ENCODE results near the gene NHS. TPM values are rescaled to one million over a fixed set of nuclear protein-coding genes. Genes with fewer than 3 reads are reported as not detected.

The NHS gene

GRCh38 chrX:17774053-17774452 is 399.1 kb downstream of the NHS start:
- no peaks in the 10 kb centered on the region for H3K79me1 ChIP-seq (replicated peaks; ENCODE audit: low read length, poor library complexity, severe bottlenecking)
- H2BK120ac ChIP-seq (ENCODE audit: low read depth, low read length): no peak overlapping the region
- WGBS: 78% methylated on average over 1 of the region's 1 CpG
- H3K27me3 ChIP-seq (ENCODE audit: control insufficient read depth in 1 of 2, insufficient read depth in 1 of 2, low read length in 2 of 2): peaks cover 23 to 63% of the 10 kb centered on the region in 2 experiments
- H3K4ac ChIP-seq (ENCODE audit: low read depth in 1 of 2, low read length in 2 of 2): no peak overlapping the region
- no peak overlapping the region for H3K18ac ChIP-seq (ENCODE audit: low read depth in 1 of 2, low read length in 2 of 2)
- no peak overlapping the region for H2BK12ac ChIP-seq (ENCODE audit: low read length in 2 of 2)
- no peak overlapping the region for H2BK15ac ChIP-seq (ENCODE audit: low read depth, poor library complexity, severe bottlenecking)
- H3K9ac ChIP-seq (ENCODE audit: low read length): no peak overlapping the region
- H4K8ac ChIP-seq (ENCODE audit: low read length): no peak overlapping the region
- H3K4me1 ChIP-seq (ENCODE audit: control insufficient read depth, insufficient read depth, low read depth, low read length): no peaks in the 10 kb centered on the region
- H3K4me3 ChIP-seq (ENCODE audit: insufficient read depth in 1 of 2, low read depth in 1 of 2, low read length in 2 of 2): no peak overlapping the region
- no peak overlapping the region for H3K27ac ChIP-seq (ENCODE audit: low read length, poor library complexity, severe bottlenecking)
- no peak overlapping the region for H2AFZ ChIP-seq (ENCODE audit: low read depth, low read length)
- no peak overlapping the region for H2BK5ac ChIP-seq (ENCODE audit: low read depth, low read length, poor library complexity, severe bottlenecking)
- no peak overlapping the region for H3K23ac ChIP-seq (ENCODE audit: low read length in 2 of 2)
- H3K36me3 ChIP-seq (ENCODE audit: control insufficient read depth in 1 of 2, insufficient read depth in 2 of 2, low read depth in 1 of 2, low read length in 2 of 2): no peaks in the 10 kb centered on the region
- H3K9me3 ChIP-seq (ENCODE audit: control insufficient read depth, low read length): peaks cover 3% of the 10 kb centered on the region
- no peak overlapping the region for H2AK5ac ChIP-seq (ENCODE audit: low read length, severe bottlenecking)
- no peak for DNase-seq
- no peak overlapping the region for H3K4me2 ChIP-seq (ENCODE audit: low read length, poor library complexity, severe bottlenecking)
- H3K14ac ChIP-seq (ENCODE audit: low read length in 2 of 2): no peak overlapping the region
- H4K91ac ChIP-seq (ENCODE audit: low read length): no peak overlapping the region

GRCh38 chrX:17778997-17779396 is 404.0 kb downstream of the NHS start:
- Histone ChIP-seq H3K4me1 (ENCODE audit: control insufficient read depth, insufficient read depth, low read depth, low read length) (no peaks in the 10 kb centered on the region), H3K36me3 (ENCODE audit: control insufficient read depth in 1 of 2, insufficient read depth in 2 of 2, low read depth in 1 of 2, low read length in 2 of 2) (no peaks in the 10 kb centered on the region), H3K14ac (ENCODE audit: low read length in 2 of 2) (no peak overlapping the region), H3K4ac (ENCODE audit: low read depth in 1 of 2, low read length in 2 of 2) (no peak overlapping the region), H3K23ac (ENCODE audit: low read length in 2 of 2) (no peak overlapping the region), H2BK5ac (ENCODE audit: low read depth, low read length, poor library complexity, severe bottlenecking) (no peak overlapping the region), H3K27me3 (ENCODE audit: control insufficient read depth in 1 of 2, insufficient read depth in 1 of 2, low read length in 2 of 2) (peaks cover 0 to 24% of the 10 kb centered on the region in 2 experiments), H2BK12ac (ENCODE audit: low read length in 2 of 2) (no peak overlapping the region), H3K27ac (ENCODE audit: low read length, poor library complexity, severe bottlenecking) (no peak overlapping the region), H3K4me3 (ENCODE audit: insufficient read depth in 1 of 2, low read depth in 1 of 2, low read length in 2 of 2) (no peak overlapping the region), H3K79me1 (replicated peaks; ENCODE audit: low read length, poor library complexity, severe bottlenecking) (no peaks in the 10 kb centered on the region), H3K4me2 (ENCODE audit: low read length, poor library complexity, severe bottlenecking) (no peak overlapping the region), H2AFZ (ENCODE audit: low read depth, low read length) (no peak overlapping the region), H2AK5ac (ENCODE audit: low read length, severe bottlenecking) (no peak overlapping the region), H3K18ac (ENCODE audit: low read depth in 1 of 2, low read length in 2 of 2) (no peak overlapping the region), H4K91ac (ENCODE audit: low read length) (no peak overlapping the region), H3K9ac (ENCODE audit: low read length) (no peak overlapping the region), H2BK15ac (ENCODE audit: low read depth, poor library complexity, severe bottlenecking) (no peak overlapping the region), H3K9me3 (ENCODE audit: control insufficient read depth, low read length) (peaks cover 12% of the 10 kb centered on the region), H2BK120ac (ENCODE audit: low read depth, low read length) (no peak overlapping the region), H4K8ac (ENCODE audit: low read length) (no peak overlapping the region)
- 81% methylated on average over 2 of the region's 2 CpGs for WGBS
- no peak for DNase-seq

GRCh38 chrX:17779434-17779833 is 404.4 kb downstream of the NHS start:
- no peak overlapping the region for H3K23ac ChIP-seq (ENCODE audit: low read length in 2 of 2)
- H3K14ac ChIP-seq (ENCODE audit: low read length in 2 of 2): no peak overlapping the region
- no peak overlapping the region for H2AFZ ChIP-seq (ENCODE audit: low read depth, low read length)
- H4K91ac ChIP-seq (ENCODE audit: low read length): no peak overlapping the region
- no peak for DNase-seq
- H3K36me3 ChIP-seq (ENCODE audit: control insufficient read depth in 1 of 2, insufficient read depth in 2 of 2, low read depth in 1 of 2, low read length in 2 of 2): no peaks in the 10 kb centered on the region
- no peak overlapping the region for H4K8ac ChIP-seq (ENCODE audit: low read length)
- no peak overlapping the region for H3K18ac ChIP-seq (ENCODE audit: low read depth in 1 of 2, low read length in 2 of 2)
- no peak overlapping the region for H2BK120ac ChIP-seq (ENCODE audit: low read depth, low read length)
- 82% methylated on average over 3 of the region's 4 CpGs for WGBS
- no peak overlapping the region for H3K4me3 ChIP-seq (ENCODE audit: insufficient read depth in 1 of 2, low read depth in 1 of 2, low read length in 2 of 2)
- H2BK5ac ChIP-seq (ENCODE audit: low read depth, low read length, poor library complexity, severe bottlenecking): no peak overlapping the region
- H2BK15ac ChIP-seq (ENCODE audit: low read depth, poor library complexity, severe bottlenecking): no peak overlapping the region
- no peaks in the 10 kb centered on the region for H3K79me1 ChIP-seq (replicated peaks; ENCODE audit: low read length, poor library complexity, severe bottlenecking)
- no peak overlapping the region for H3K4ac ChIP-seq (ENCODE audit: low read depth in 1 of 2, low read length in 2 of 2)
- peaks cover 11% of the 10 kb centered on the region for H3K9me3 ChIP-seq (ENCODE audit: control insufficient read depth, low read length)
- H2BK12ac ChIP-seq (ENCODE audit: low read length in 2 of 2): no peak overlapping the region
- H3K27me3 ChIP-seq (ENCODE audit: control insufficient read depth in 1 of 2, insufficient read depth in 1 of 2, low read length in 2 of 2): peaks cover 0 to 20% of the 10 kb centered on the region in 2 experiments
- no peak overlapping the region for H3K4me2 ChIP-seq (ENCODE audit: low read length, poor library complexity, severe bottlenecking)
- no peaks in the 10 kb centered on the region for H3K4me1 ChIP-seq (ENCODE audit: control insufficient read depth, insufficient read depth, low read depth, low read length)
- no peak overlapping the region for H2AK5ac ChIP-seq (ENCODE audit: low read length, severe bottlenecking)
- no peak overlapping the region for H3K9ac ChIP-seq (ENCODE audit: low read length)
- no peak overlapping the region for H3K27ac ChIP-seq (ENCODE audit: low read length, poor library complexity, severe bottlenecking)

Small RNA genes lying within 50 kb of the gene (small RNA-seq; reads per million reads assigned to genes)
- gene MIR4768 (ENCODE audit: low read depth): not detected
- gene RF01210 (ENCODE audit: low read depth): not detected

All from mesenchymal stem cell (in vitro differentiated cells and primary cell).